NCI-H446 (cell line): ENCODE results near the gene MYLK4.

Experiments
- DNase-seq, 2 experiments: peaks; one replicate each; lab custom pipeline; 2025; lab: John Stamatoyannopoulos, UW

Gene MYLK4

GRCh38 chr6:2755456-2755855 is 4.7 kb upstream of the MYLK4 start:
- no peak for DNase-seq

- no peak for DNase-seq
Measured at GRCh38 chr6:2754911-2755310, 4.2 kb upstream of the MYLK4 start.

- DNase-seq: no peak
Measured at GRCh38 chr6:2754393-2754792, 3.7 kb upstream of the MYLK4 start.

- no peak for DNase-seq
Measured at GRCh38 chr6:2753743-2754142, 3.0 kb upstream of the MYLK4 start.

GRCh38 chr6:2753110-2753489 is 2.4 kb upstream of the MYLK4 start:
- no peak for DNase-seq

GRCh38 chr6:2752477-2753109 is 1.9 kb upstream of the MYLK4 start:
- no peak for DNase-seq

- DNase-seq: no peak
Measured at GRCh38 chr6:2751871-2752270, 1.1 kb upstream of the MYLK4 start.

GRCh38 chr6:2749969-2750600 is 637 bp downstream of the MYLK4 start:
- peak; percentile 36 to 65 for DNase-seq

GRCh38 chr6:2748183-2748582 is 2.5 kb downstream of the MYLK4 start:
- peak in 1 of 2 experiments; percentile 43 for DNase-seq

- DNase-seq: no peak
Measured at GRCh38 chr6:2746557-2747061, 4.1 kb downstream of the MYLK4 start.

- DNase-seq: no peak
Measured at GRCh38 chr6:2745246-2745645, 5.5 kb downstream of the MYLK4 start.

- no peak for DNase-seq
Measured at GRCh38 chr6:2744778-2745177, 5.9 kb downstream of the MYLK4 start.

- peak in 1 of 2 experiments; percentile 19 for DNase-seq
Measured at GRCh38 chr6:2744209-2744771, 6.4 kb downstream of the MYLK4 start.

- no peak for DNase-seq
Measured at GRCh38 chr6:2743280-2744208, 7.2 kb downstream of the MYLK4 start.

GRCh38 chr6:2741756-2742155 is 9.0 kb downstream of the MYLK4 start:
- no peak for DNase-seq

GRCh38 chr6:2740581-2740980 is 10.1 kb downstream of the MYLK4 start:
- DNase-seq: no peak

GRCh38 chr6:2739335-2739734 is 11.4 kb downstream of the MYLK4 start:
- DNase-seq: no peak

GRCh38 chr6:2738373-2738979 is 12.2 kb downstream of the MYLK4 start:
- DNase-seq: peak; percentile 33 to 42

GRCh38 chr6:2737885-2738284 is 12.8 kb downstream of the MYLK4 start:
- no peak for DNase-seq

GRCh38 chr6:2734488-2735166 is 16.1 kb downstream of the MYLK4 start:
- no peak for DNase-seq

- DNase-seq: no peak
Measured at GRCh38 chr6:2733736-2734480, 16.8 kb downstream of the MYLK4 start.
